BJ (cell line): ENCODE measurements around the gene PGM3. TPM values are rescaled to one million over a fixed set of nuclear protein-coding genes. Genes with fewer than 3 reads are reported as not detected.

Experiments
- CTCF ChIA-PET: fragments of 350-600 bp; formaldehyde crosslinking; extraction: SDS; loops from one replicate; lab custom pipeline; 2021; ENCODE audit warnings: antibody characterized with exemption, inconsistent platforms; lab: Yijun Ruan, JAX
- POLR2A ChIA-PET: fragments of 300-600 bp; sonication (Branson Sonifier 250); formaldehyde crosslinking; extraction: SDS; loops from one replicate; lab custom pipeline; 2021; ENCODE audit warnings: antibody characterized with exemption; lab: Charles Lee
- DNase-seq: peaks from one replicate; pipeline ENCODE4 v3.0.0-alpha.2; 2011; ENCODE audit warnings: low read depth
- H3K27me3 ChIP-seq: 2 replicates; pipeline ENCODE4 v1.6.0; 2011; ENCODE audit warnings: low read length; ENCODE audit not compliant: control insufficient read depth, insufficient read depth
- H3K36me3 ChIP-seq: 2 replicates; pipeline ENCODE4 v1.5.1; 2011; ENCODE audit warnings: low read length; ENCODE audit not compliant: control insufficient read depth, insufficient read depth
- H3K4me3 ChIP-seq: 2 replicates; pipeline ENCODE4 v1.5.1; 2011; ENCODE audit warnings: low read depth, mild to moderate bottlenecking, control low read depth, low read length
- CTCF ChIP-seq: IDR thresholded peaks from 2 replicates; pipeline ENCODE4 v1.5.1; 2011; ENCODE audit warnings: low read depth, mild to moderate bottlenecking, control low read depth, inconsistent platforms, low read length, moderate library complexity; ENCODE audit not compliant: insufficient read depth
- polyA plus RNA-seq: library from polyadenylated mRNA; depleted of rRNA; stranded (reverse); fragments of >200 nt; gene quantifications from 2 replicates; pipeline ENCODE4 v1.2.3, GENCODE V29; 2011; rRNA removed

The PGM3 gene
- polyA plus RNA-seq, 1 experiment: 74.4 TPM

DNA sequence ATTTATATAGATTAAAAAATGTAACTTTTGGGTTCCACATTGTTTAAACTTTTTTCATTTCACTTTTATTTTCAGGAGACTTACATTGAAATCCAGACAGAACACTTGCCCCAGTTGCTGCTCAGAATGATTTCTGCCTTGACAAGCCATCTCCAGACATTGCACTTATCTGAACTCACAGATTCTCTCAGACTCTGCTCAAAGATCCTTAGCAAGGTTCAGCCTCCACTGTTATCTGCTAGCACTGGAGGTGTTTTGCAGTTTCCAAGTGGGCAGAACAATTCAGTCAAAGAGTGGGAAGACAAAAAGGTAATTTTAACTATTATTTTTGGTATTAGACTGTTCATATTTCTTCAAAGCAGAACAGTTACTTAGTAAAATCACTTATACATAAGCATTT lies 67.6 kb downstream of the PGM3 start:
- ChIA-PET POLR2A (no interaction called here), CTCF (no interaction called here)
- TF ChIP-seq CTCF: no peak
- DNase-seq: no peak
- H3K4me3 ChIP-seq: no peak overlapping the region
- H3K36me3 ChIP-seq: peaks cover 5% of the 10 kb centered on the region; the same call in 1 of the 2 replicates
- H3K27me3 ChIP-seq: no peaks in the 10 kb centered on the region

- H3K27me3 ChIP-seq: no peaks in the 10 kb centered on the region
- no peak for TF ChIP-seq CTCF
- ChIA-PET CTCF (no interaction called here), POLR2A (no interaction called here)
- no peak for DNase-seq
- H3K36me3 ChIP-seq: peaks cover 4% of the 10 kb centered on the region; the same call in 1 of the 2 replicates
- H3K4me3 ChIP-seq: no peak overlapping the region
These were observed 68.5 kb downstream of the PGM3 start for GRCh38 chr6:83124553-83124952.

GRCh38 chr6:83119742-83120300 lies 73.2 kb downstream of the PGM3 start:
- CTCF ChIA-PET: interaction anchor here (1.1 to 1.6 kb wide), 2 partner anchors 11 to 13 kb away, joined by 3 to 5 read pairs; no protein-coding TSS in a partner anchor
- Histone ChIP-seq H3K36me3 (no peaks in the 10 kb centered on the region), H3K27me3 (no peaks in the 10 kb centered on the region), H3K4me3 (no peak overlapping the region)
- POLR2A ChIA-PET: no interaction called here
- TF ChIP-seq CTCF: no peak
- DNase-seq: no peak

DNA sequence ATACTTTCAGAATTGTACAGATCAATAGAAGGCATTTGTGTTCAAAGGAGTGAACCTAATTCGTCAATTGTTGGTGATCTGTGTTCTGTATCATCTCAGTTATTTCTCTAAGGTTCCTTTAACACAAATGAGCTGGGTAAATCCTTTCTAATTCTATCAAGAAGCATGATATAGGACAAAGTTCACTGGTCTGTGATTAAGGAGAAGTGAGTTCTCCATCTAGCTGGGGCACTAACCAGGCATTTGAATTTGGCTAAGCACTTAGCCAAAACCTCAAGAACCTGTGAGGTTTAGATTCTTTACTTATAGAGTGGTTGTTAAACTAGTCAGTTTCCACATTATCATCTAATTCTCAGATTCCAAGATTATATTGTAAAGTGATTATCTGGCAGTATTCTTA lies 75.3 kb downstream of the PGM3 start:
- Histone ChIP-seq H3K4me3 (no peak overlapping the region), H3K27me3 (no peaks in the 10 kb centered on the region), H3K36me3 (no peaks in the 10 kb centered on the region)
- TF ChIP-seq CTCF: no peak
- DNase-seq: no peak
- ChIA-PET CTCF (interaction anchor here (0.9 to 1.9 kb wide), 3 partner anchors 40 to 104 kb away, joined by 4 read pairs; partner anchors contain the start of gene DOP1A), POLR2A (no interaction called here)

Other genes with a start within 250 kb of the PGM3 start
- 2.1 and 2.5 TPM in 2 replicates for gene UBE3D, start 127.4 kb downstream of the PGM3 start, polyA plus RNA-seq
- gene DOP1A, start 125.6 kb downstream of the PGM3 start, polyA plus RNA-seq: 4.7 and 11.5 TPM in 2 replicates
- 4.4 and 6.9 TPM in 2 replicates for gene RWDD2A, start 92 bp upstream of the PGM3 start, polyA plus RNA-seq
- gene ME1, start 237.8 kb upstream of the PGM3 start, polyA plus RNA-seq: 5.5 and 11.3 TPM in 2 replicates